Activated naive CD8-positive, alpha-beta T cell treated with anti-CD3 and anti-CD28 coated beads, Interleukin-2, amount 50 U/mL, for 24 hours (primary cell): Measurements from ENCODE around the gene SF3B1.
A peak's percentile ranks its signal among the peaks of the same experiment; 100 is the strongest.
"Not testable (repeated sequence)": the region's sequence is repeated elsewhere in the genome, so short reads cannot be mapped to it uniquely, and the experiment has no call there.

ENCODE experiments used
- ATAC-seq: fragments of 150-1000 bp; cut with Tn5 transposase; one replicate; pipeline ENCODE4 v1.10.0; 2021
- DNase-seq: peaks from one replicate; pipeline ENCODE4 v3.0.0; 2021
- H3K27ac Mint-ChIP-seq: one replicate; pipeline ENCODE4 v1.8.0; 2021; ENCODE audit warnings: mild to moderate bottlenecking, mixed read lengths
- H3K27me3 Mint-ChIP-seq: one replicate; pipeline ENCODE4 v1.8.0; 2021; ENCODE audit warnings: mixed read lengths
- H3K36me3 Mint-ChIP-seq: one replicate; pipeline ENCODE4 v1.8.0; 2021; ENCODE audit warnings: low read depth, mixed read lengths
- H3K4me1 Mint-ChIP-seq: one replicate; pipeline ENCODE4 v1.8.0; 2021; ENCODE audit warnings: mixed read lengths
- H3K4me3 Mint-ChIP-seq: one replicate; pipeline ENCODE4 v1.8.0; 2021; ENCODE audit warnings: mild to moderate bottlenecking, moderate library complexity, mixed read lengths
- H3K9me3 Mint-ChIP-seq: one replicate; pipeline ENCODE4 v1.8.0; 2021; ENCODE audit warnings: mixed read lengths

SF3B1 gene, protein sequence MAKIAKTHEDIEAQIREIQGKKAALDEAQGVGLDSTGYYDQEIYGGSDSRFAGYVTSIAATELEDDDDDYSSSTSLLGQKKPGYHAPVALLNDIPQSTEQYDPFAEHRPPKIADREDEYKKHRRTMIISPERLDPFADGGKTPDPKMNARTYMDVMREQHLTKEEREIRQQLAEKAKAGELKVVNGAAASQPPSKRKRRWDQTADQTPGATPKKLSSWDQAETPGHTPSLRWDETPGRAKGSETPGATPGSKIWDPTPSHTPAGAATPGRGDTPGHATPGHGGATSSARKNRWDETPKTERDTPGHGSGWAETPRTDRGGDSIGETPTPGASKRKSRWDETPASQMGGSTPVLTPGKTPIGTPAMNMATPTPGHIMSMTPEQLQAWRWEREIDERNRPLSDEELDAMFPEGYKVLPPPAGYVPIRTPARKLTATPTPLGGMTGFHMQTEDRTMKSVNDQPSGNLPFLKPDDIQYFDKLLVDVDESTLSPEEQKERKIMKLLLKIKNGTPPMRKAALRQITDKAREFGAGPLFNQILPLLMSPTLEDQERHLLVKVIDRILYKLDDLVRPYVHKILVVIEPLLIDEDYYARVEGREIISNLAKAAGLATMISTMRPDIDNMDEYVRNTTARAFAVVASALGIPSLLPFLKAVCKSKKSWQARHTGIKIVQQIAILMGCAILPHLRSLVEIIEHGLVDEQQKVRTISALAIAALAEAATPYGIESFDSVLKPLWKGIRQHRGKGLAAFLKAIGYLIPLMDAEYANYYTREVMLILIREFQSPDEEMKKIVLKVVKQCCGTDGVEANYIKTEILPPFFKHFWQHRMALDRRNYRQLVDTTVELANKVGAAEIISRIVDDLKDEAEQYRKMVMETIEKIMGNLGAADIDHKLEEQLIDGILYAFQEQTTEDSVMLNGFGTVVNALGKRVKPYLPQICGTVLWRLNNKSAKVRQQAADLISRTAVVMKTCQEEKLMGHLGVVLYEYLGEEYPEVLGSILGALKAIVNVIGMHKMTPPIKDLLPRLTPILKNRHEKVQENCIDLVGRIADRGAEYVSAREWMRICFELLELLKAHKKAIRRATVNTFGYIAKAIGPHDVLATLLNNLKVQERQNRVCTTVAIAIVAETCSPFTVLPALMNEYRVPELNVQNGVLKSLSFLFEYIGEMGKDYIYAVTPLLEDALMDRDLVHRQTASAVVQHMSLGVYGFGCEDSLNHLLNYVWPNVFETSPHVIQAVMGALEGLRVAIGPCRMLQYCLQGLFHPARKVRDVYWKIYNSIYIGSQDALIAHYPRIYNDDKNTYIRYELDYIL

DNA sequence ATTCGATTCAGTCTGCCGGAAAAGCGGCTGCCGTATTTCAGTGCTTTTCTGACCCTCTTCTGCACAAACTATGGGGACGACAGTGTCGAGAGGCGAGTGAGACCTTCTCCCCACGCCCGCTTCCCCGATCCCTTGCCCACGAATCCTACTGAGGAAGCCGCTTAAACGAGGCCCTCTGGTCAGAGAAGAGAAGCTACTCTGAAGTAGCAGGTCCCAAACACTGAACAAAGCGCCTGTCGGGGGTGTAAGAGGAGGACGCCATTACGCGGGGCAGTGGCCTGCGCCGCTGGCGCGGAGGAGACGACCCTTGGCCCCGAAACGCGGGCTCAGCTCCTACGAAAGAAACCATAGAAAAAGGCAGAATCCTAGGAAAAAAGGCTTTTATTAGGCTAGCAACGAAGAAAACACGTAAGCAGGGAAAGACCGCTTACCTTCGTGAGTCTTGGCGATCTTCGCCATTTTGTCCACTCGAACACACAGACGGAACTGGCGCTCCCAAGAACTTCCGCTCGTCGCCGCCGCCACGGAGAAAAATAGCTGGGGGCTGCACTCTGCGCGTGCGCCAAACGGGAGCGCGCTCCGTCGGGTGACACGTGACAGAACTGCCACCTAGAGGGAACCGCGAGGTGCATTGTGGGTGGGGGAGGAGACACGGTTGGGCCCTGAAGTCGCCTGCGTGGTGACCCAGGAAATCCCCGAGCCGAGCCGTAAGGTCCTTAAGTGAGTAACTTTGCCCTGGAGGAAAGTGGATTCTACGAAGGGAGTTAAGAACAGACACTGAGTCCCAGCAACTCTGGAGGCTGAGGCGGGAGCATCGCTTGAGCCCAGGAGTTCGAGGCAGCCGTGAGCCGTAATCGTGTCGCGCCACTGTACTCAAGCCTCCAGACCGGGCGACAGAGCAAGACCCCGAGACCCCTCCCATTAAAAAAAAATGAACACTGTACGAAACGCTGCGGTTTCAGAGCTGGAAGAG lies at the start of gene SF3B1:
SF3B1 (minus strand) TSS at position 488 of the 973 bp plus-strand sequence; CDS start at position 459, 29 bp downstream.
- DNase-seq (peak; percentile 98), ATAC-seq (peak; percentile 95)
- Mint-ChIP-seq H3K4me3 (peak within 1 kb of the TSS; percentile 94), H3K9me3 (no peaks in the 10 kb centered on the region), H3K27me3 (peaks cover 3% of the 10 kb centered on the region), H3K4me1 (peaks cover 52% of the 10 kb centered on the region), H3K36me3 (peaks cover 19% of the 10 kb centered on the region), H3K27ac (peak within 1 kb of the TSS; percentile 100)

DNA sequence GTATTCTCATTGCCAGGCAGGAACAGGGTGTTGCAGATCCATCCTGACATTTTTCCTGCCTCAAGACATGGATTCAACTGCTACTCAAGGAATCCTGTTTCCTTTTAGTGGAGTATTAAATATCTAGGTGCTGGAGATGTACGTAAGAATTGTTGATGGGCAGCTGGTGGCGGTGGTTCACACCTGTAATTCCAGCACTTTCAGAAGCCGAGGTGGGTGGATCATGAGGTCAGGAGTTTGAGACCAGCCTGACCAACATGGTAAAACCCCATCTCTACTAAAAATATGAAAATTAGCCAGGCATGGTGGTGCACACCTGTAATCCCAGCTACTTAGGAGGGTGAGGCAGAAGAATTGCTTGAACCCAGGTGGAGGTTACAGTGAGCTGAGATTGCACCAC lies 49.4 kb upstream of the SF3B1 start:
- not testable (repeated sequence) for H3K9me3 Mint-ChIP-seq, DNase-seq, H3K4me3 Mint-ChIP-seq, ATAC-seq, H3K27me3 Mint-ChIP-seq, H3K4me1 Mint-ChIP-seq, H3K27ac Mint-ChIP-seq
- H3K36me3 Mint-ChIP-seq, result peaks cover 58% of the 10 kb centered on the region

DNA sequence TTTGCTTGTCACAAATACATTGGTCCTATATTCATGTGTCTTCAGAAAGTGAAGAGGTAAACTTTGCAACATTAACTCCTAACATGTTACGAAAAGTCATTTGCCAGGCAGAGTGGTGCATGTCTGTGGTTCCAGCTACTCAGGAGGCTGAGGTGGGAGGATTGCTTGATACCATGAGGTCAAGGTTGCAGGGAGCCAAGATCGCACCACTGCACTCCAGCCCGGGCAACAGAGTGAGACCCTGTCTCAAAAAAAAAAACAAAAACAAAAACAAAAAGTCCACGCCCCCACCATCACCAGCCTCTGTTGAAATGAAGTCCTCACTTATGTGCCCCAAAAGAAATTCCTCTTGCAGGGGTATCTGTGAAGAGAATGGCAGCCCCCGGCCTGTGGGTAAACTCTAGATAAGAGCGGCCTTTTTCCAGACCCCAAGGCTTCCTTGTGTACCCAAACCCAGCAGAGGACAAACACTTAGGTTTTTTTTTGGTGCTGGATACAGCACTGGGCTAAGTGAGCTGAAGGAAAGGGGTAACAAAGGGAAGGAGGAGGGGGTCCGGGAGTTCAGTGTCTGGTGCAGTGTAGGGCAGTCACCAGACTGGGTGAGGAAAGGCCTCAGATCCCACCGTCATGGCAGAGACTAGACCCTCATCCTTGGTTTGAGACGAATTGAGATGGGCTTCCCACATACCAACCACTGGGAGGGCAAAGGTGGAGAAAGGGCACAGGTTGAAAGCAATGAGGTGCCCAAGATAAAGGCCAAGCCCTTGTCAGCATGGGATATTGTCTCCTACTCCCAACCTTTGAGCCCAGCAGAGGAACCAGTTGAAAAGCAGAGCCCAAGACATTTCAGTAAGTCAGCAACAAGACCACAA lies 45.6 kb upstream of the SF3B1 start:
- no peak overlapping the region for H3K27ac Mint-ChIP-seq
- DNase-seq (no peak), ATAC-seq (peak; percentile 3)
- peaks cover 41% of the 10 kb centered on the region for H3K36me3 Mint-ChIP-seq
- H3K9me3 Mint-ChIP-seq, result peaks cover 9% of the 10 kb centered on the region
- no peaks in the 10 kb centered on the region for H3K4me1 Mint-ChIP-seq
- H3K4me3 Mint-ChIP-seq, result no peak overlapping the region
- H3K27me3 Mint-ChIP-seq, result no peaks in the 10 kb centered on the region

DNA sequence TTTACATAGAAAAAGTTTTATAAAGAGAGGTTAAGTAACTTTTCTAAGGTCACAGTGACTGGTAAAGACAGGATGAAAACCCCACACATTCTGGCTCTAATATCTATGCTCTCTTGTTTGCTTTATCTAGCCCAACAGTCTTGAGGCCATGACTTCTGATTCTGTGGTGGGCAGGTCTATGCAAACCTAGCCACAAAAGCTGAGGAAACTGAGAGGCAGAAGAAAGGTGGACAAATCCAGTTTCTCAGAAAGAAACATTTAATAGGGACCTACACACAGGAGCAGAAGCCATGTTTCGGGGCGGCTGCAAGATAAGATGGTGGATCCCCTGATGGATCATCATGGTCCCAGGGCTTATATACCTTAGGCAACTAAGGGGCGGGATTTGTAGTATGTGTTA lies 43.0 kb upstream of the SF3B1 start:
- Mint-ChIP-seq H3K4me3 (no peak overlapping the region), H3K27ac (no peak overlapping the region), H3K36me3 (peaks cover 35% of the 10 kb centered on the region), H3K4me1 (no peaks in the 10 kb centered on the region), H3K9me3 (no peaks in the 10 kb centered on the region), H3K27me3 (no peaks in the 10 kb centered on the region)
- ATAC-seq (no peak), DNase-seq (no peak)

DNA sequence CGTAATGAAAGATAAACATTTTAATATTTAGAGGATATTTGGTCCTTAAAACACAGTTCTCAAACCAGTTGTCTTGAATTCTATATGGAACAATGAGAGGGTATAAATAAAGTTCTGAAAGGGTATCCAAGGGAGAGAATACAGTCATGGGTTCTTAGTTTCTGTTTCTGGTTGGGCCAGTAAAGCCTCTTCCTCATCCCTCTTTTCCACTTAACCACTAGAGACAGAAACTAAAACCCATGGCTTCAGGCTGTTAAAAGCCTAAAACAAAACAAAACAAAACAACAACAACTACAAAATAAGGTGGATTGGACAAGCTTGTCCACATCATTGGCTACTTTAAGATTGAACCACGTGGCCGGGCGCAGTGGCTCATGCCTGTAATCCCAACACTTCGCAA lies 37.3 kb upstream of the SF3B1 start:
- Mint-ChIP-seq H3K9me3 (no peaks in the 10 kb centered on the region), H3K36me3 (peaks cover 33% of the 10 kb centered on the region), H3K27me3 (no peaks in the 10 kb centered on the region), H3K4me3 (no peak overlapping the region), H3K4me1 (no peaks in the 10 kb centered on the region), H3K27ac (no peak overlapping the region)
- DNase-seq, result no peak
- no peak for ATAC-seq

DNA sequence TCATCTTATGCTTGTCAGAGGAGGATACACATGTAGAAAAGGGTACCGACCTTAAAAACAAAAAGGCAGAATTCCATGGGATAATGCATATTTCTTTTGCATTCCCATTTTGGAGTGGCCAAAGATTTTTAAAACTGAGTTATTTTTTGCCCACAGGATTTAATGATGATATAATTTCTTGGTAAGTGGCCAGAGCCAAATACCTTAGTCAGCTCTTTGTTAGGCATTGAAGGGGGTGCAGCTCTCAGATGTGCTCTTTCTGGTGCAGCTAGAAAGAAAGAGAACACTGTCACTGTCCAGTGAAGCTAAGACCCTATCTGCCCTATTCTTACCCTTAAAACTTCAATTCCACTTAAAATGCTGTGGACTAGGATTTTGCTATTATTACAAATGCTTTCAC lies 29.3 kb upstream of the SF3B1 start:
- ATAC-seq (no peak), DNase-seq (no peak)
- Mint-ChIP-seq H3K4me3 (no peak overlapping the region), H3K4me1 (peaks cover 2% of the 10 kb centered on the region), H3K36me3 (peaks cover 35% of the 10 kb centered on the region), H3K27me3 (no peaks in the 10 kb centered on the region), H3K9me3 (no peaks in the 10 kb centered on the region), H3K27ac (no peak overlapping the region)

DNA sequence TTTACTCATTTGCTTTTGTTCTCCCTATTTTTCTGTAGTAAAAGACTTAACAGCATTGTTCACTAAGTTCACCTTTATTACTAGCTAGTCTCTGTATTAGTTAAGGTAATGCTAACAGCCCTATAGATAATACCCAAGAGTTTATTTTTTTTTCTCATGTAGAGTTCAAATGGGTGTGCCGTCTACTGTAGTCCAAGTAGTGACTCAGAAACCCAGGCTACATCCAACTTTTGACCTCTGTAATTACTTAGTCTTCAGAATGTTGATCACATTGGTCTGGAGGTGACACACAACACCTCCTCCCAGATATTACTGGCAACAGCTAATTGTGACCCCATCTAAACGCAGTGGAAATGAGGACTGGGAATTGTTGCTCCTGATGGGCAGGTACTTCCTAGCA lies 26.2 kb upstream of the SF3B1 start:
- Mint-ChIP-seq H3K27ac (peak overlapping the region; percentile 15), H3K36me3 (peaks cover 23% of the 10 kb centered on the region), H3K4me3 (no peak overlapping the region), H3K9me3 (no peaks in the 10 kb centered on the region), H3K27me3 (no peaks in the 10 kb centered on the region), H3K4me1 (peaks cover 15% of the 10 kb centered on the region)
- DNase-seq (no peak), ATAC-seq (no peak)

DNA sequence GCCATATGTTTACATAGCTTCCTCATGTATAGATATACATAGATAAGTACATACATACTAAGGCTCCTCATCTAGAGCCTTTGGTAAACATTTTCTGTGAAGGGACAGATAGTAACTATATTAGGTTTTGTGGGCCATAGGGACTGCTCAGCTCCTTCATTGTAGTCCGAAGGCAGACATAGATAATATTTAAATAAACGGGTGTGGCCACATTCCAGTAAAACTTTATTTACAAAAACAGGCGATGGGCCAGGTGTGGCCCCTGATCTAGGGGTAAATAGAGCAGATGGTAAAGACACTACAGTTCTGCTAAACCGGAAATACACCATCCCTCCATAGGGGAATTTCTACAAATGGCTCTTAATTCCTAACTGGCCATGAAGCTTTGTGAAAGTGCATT lies 25.8 kb upstream of the SF3B1 start:
- ATAC-seq, result no peak
- DNase-seq, result no peak
- H3K27ac Mint-ChIP-seq, result no peak overlapping the region
- H3K27me3 Mint-ChIP-seq, result no peaks in the 10 kb centered on the region
- H3K4me1 Mint-ChIP-seq, result peaks cover 19% of the 10 kb centered on the region
- peaks cover 23% of the 10 kb centered on the region for H3K36me3 Mint-ChIP-seq
- no peak overlapping the region for H3K4me3 Mint-ChIP-seq
- H3K9me3 Mint-ChIP-seq, result no peaks in the 10 kb centered on the region

DNA sequence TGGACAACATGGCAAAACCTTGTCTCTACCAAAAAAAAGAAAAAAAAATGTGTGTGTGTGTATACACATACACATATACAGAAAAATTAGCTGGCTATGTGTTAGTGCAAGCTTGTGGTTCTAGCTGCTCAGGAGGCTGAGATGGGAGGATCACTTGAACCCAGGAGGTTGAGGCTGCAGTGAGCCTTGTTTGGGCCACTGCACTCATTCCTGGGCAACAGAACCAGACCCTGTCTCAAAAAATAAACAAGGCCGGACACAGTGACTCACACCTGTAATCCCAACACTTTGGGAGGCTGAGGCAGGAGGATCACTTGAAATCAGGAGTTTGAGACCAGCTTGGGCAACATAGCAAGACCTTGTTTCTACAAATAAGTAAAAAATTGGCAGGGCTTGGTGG lies 20.6 kb upstream of the SF3B1 start:
- Mint-ChIP-seq H3K9me3 (no peaks in the 10 kb centered on the region), H3K36me3 (peaks cover 16% of the 10 kb centered on the region), H3K27me3 (peaks cover 2% of the 10 kb centered on the region), H3K4me3 (peak overlapping the region; percentile 24), H3K4me1 (peaks cover 55% of the 10 kb centered on the region), H3K27ac (peak overlapping the region; percentile 42)
- DNase-seq (no peak), ATAC-seq (no peak)

DNA sequence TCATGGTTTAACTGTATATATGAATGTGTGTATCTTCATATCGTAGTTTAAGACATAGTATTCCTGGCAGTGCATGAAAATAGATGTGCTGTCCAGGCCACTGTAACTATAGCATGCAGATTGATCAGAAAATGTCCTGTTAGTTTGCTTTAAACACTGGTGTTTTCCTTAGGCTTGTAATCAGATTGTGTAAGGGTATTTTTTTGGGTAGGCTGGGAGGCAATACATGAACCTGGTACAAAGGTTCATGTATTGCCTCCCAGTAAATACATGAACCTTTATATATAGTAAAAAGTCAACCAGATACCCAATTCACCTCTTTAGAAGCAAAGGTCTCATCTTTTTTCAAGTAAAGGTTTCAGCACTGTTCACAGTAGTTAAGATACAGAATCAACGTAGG lies 20.1 kb upstream of the SF3B1 start:
- Mint-ChIP-seq H3K27me3 (peaks cover 2% of the 10 kb centered on the region), H3K4me3 (peak overlapping the region; percentile 100), H3K27ac (peak overlapping the region; percentile 100), H3K4me1 (peaks cover 55% of the 10 kb centered on the region), H3K9me3 (no peaks in the 10 kb centered on the region), H3K36me3 (peaks cover 13% of the 10 kb centered on the region)
- DNase-seq (no peak), ATAC-seq (no peak)

DNA sequence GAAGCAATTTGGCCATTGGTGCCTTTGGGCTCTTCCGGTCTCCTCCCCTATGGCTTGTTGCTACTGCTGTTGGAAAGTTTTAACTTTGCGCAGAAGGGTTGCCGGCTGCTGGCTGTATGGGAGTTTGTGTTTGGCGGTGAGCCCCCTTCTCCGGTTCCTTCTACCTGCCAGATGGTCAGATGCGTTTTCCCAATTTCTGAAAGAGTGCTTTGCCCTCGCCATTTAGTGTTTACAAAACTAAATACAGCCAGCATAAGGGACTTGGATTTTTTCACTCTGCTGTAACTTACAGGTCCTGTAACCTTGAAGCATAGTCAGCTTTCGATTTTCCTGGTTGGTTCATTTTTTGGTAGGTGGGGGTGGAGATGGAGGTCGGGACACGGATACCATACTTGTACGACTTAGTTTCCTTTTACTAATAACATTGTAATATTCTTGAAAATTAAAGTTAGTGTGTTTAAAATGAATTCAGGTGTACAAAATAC lies 19.1 kb upstream of the SF3B1 start:
- DNase-seq (peak; percentile 68), ATAC-seq (no peak)
- peaks cover 7% of the 10 kb centered on the region for H3K36me3 Mint-ChIP-seq
- peak overlapping the region; percentile 100 for H3K4me3 Mint-ChIP-seq
- peaks cover 52% of the 10 kb centered on the region for H3K4me1 Mint-ChIP-seq
- H3K9me3 Mint-ChIP-seq, result no peaks in the 10 kb centered on the region
- H3K27me3 Mint-ChIP-seq, result peaks cover 2% of the 10 kb centered on the region
- peak overlapping the region; percentile 100 for H3K27ac Mint-ChIP-seq

DNA sequence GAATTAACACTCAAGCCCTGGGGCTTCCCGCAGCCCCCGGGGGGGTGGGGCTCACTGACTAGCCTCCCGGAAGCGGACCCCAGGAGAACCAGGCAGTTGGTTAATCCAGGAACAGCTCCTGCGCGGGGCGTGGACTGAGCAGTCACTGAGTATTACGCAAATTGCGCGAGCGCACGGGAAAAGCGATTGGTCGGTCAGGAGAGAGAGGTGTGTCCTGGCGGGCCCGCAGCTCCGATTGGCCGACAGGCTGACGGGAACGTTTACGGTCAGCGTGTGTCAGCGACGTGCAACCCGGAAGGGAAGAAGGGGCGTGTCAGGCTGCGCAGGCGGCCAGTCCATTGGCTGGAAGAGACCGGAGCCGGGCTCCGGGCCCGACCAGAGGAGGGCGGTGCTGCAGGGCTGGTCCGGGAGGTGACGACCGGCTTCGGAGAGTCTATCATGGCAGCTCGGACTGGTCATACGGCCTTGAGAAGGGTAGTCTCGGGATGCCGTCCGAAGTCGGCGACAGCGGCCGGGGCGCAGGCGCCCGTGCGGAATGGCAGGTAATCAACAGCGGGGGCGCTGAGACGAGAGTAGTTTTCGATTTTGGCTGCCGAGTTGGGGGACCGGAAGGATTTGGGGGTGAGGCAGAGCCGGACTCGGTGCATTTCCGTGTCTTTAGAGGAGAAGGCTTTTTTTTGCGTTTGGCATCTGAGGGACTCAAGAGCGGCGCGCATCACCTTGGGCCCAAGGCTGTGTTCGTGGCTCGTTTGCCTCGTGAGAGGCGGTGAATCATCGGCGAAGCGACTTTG lies 18.5 kb upstream of the SF3B1 start, which contains the start of gene COQ10B:
COQ10B (plus strand) TSS at position 430 of the 791 bp plus-strand sequence; CDS start at position 439, 9 bp downstream.
- H3K27me3 Mint-ChIP-seq, result peaks cover 2% of the 10 kb centered on the region
- ATAC-seq (peak; percentile 95), DNase-seq (peak; percentile 97)
- peak within 1 kb of the TSS; percentile 100 for H3K27ac Mint-ChIP-seq
- peak within 1 kb of the TSS; percentile 100 for H3K4me3 Mint-ChIP-seq
- peaks cover 7% of the 10 kb centered on the region for H3K36me3 Mint-ChIP-seq
- H3K4me1 Mint-ChIP-seq, result peaks cover 51% of the 10 kb centered on the region
- H3K9me3 Mint-ChIP-seq, result no peaks in the 10 kb centered on the region
